Mesenchymal stem cell (in vitro differentiated cells and primary cell): ENCODE data around the gene CNTNAP2.

Source experiments
- DNase-seq: peaks from one replicate; pipeline ENCODE4 v3.0.0-alpha.2; 2013
- H2AFZ ChIP-seq: one replicate; pipeline ENCODE4 v1.6.1; 2013; ENCODE audit warnings: low read depth, mild to moderate bottlenecking, control low read depth, inconsistent platforms, low read length, moderate library complexity
- H2AK5ac ChIP-seq: 2 replicates; pipeline ENCODE4 v1.6.1; 2013; ENCODE audit warnings: low read length, moderate library complexity, mild to moderate bottlenecking, inconsistent platforms; ENCODE audit not compliant: severe bottlenecking
- H2BK120ac ChIP-seq: one replicate; pipeline ENCODE4 v1.6.1; 2013; ENCODE audit warnings: low read depth, mild to moderate bottlenecking, inconsistent platforms, low read length, moderate library complexity
- H2BK12ac ChIP-seq, 2 experiments: one replicate each; pipeline ENCODE4 v1.6.1; 2013; ENCODE audit warnings: inconsistent platforms in 2 of 2, low read length in 2 of 2, mild to moderate bottlenecking in 2 of 2, moderate library complexity in 2 of 2, control low read depth in 1 of 2
- H2BK15ac ChIP-seq: one replicate; pipeline ENCODE4 v1.6.1; 2013; ENCODE audit warnings: mild to moderate bottlenecking, low read depth, inconsistent platforms; ENCODE audit not compliant: poor library complexity, severe bottlenecking
- H2BK5ac ChIP-seq: 2 replicates; pipeline ENCODE4 v1.6.1; 2013; ENCODE audit warnings: low read depth, mild to moderate bottlenecking, low read length, control low read depth, inconsistent platforms; ENCODE audit not compliant: poor library complexity, severe bottlenecking
- H3K14ac ChIP-seq, 2 experiments: one replicate each; pipeline ENCODE4 v1.6.1; 2013; ENCODE audit warnings: inconsistent platforms in 2 of 2, low read length in 2 of 2, control low read depth in 1 of 2, mild to moderate bottlenecking in 1 of 2, moderate library complexity in 1 of 2
- H3K18ac ChIP-seq, 2 experiments: one replicate each; pipeline ENCODE4 v1.6.1; 2013; ENCODE audit warnings: inconsistent platforms in 2 of 2, low read length in 2 of 2, control low read depth in 1 of 2, low read depth in 1 of 2, mild to moderate bottlenecking in 1 of 2
- H3K23ac ChIP-seq, 2 experiments: one replicate each; pipeline ENCODE4 v1.6.1; 2013; ENCODE audit warnings: inconsistent platforms in 2 of 2, low read length in 2 of 2, mild to moderate bottlenecking in 2 of 2, moderate library complexity in 2 of 2, control low read depth in 1 of 2
- H3K27ac ChIP-seq: 2 replicates; pipeline ENCODE4 v1.5.1; 2013; ENCODE audit warnings: mild to moderate bottlenecking, moderate library complexity, low read length, control low read depth, inconsistent platforms; ENCODE audit not compliant: poor library complexity, severe bottlenecking
- H3K27me3 ChIP-seq, 2 experiments: 2 replicates each; pipeline versions ENCODE4 v1.6.1 to v1.7.0; 2013; ENCODE audit warnings: low read length in 2 of 2, mild to moderate bottlenecking in 2 of 2, moderate library complexity in 2 of 2, control low read depth in 1 of 2, inconsistent platforms in 1 of 2; ENCODE audit not compliant: control insufficient read depth in 1 of 2, insufficient read depth in 1 of 2
- H3K36me3 ChIP-seq, 2 experiments: 2 replicates each; pipeline versions ENCODE4 v1.6.1 to v1.7.0; 2013; ENCODE audit warnings: low read length in 2 of 2, control low read depth in 1 of 2, inconsistent platforms in 1 of 2, low read depth in 1 of 2, mild to moderate bottlenecking in 1 of 2; ENCODE audit not compliant: insufficient read depth in 2 of 2, control insufficient read depth in 1 of 2
- H3K4ac ChIP-seq, 2 experiments: one replicate each; pipeline ENCODE4 v1.6.1; 2013; ENCODE audit warnings: inconsistent platforms in 2 of 2, low read length in 2 of 2, mild to moderate bottlenecking in 2 of 2, moderate library complexity in 2 of 2, control low read depth in 1 of 2, low read depth in 1 of 2
- H3K4me1 ChIP-seq: 2 replicates; pipeline ENCODE4 v1.6.1; 2013; ENCODE audit warnings: low read depth, low read length, control low read depth; ENCODE audit not compliant: control insufficient read depth, insufficient read depth
- H3K4me2 ChIP-seq: 2 replicates; pipeline ENCODE4 v1.6.1; 2013; ENCODE audit warnings: low read length, mild to moderate bottlenecking, inconsistent platforms; ENCODE audit not compliant: poor library complexity, severe bottlenecking
- H3K4me3 ChIP-seq, 2 experiments: 2 replicates each; pipeline versions ENCODE4 v1.5.1 to v1.7.0; 2013; ENCODE audit warnings: low read length in 2 of 2, mild to moderate bottlenecking in 2 of 2, control low read depth in 1 of 2, low read depth in 1 of 2; ENCODE audit not compliant: insufficient read depth in 1 of 2
- H3K79me1 ChIP-seq: replicated peaks from 2 replicates; pipeline ENCODE4 v1.6.1; 2013; ENCODE audit warnings: mild to moderate bottlenecking, control low read depth, low read length, inconsistent platforms; ENCODE audit not compliant: poor library complexity, severe bottlenecking
- H3K9ac ChIP-seq: 2 replicates; pipeline ENCODE4 v1.7.0; 2013; ENCODE audit warnings: mild to moderate bottlenecking, low read length, moderate library complexity
- H3K9me3 ChIP-seq: 2 replicates; pipeline ENCODE4 v1.7.0; 2013; ENCODE audit warnings: mild to moderate bottlenecking, low read length; ENCODE audit not compliant: control insufficient read depth
- H4K8ac ChIP-seq: one replicate; pipeline ENCODE4 v1.6.1; 2013; ENCODE audit warnings: inconsistent platforms, mild to moderate bottlenecking, low read length, moderate library complexity
- H4K91ac ChIP-seq: one replicate; pipeline ENCODE4 v1.6.1; 2013; ENCODE audit warnings: mild to moderate bottlenecking, low read length, inconsistent platforms
- WGBS: methylation state at CpG from one replicate; pipeline ENCODE4 v1.1.7; 2013; ENCODE audit warnings: mixed read lengths; 5-methylcytosine and 5-hydroxymethylcytosine counted together

CNTNAP2 gene

GRCh38 chr7:146805082-146805481 lies 688.5 kb downstream of the CNTNAP2 start:
- H3K27me3 ChIP-seq: no peaks in the 10 kb centered on the region
- WGBS: 14% methylated on average over 1 of the region's 1 CpG
- no peak overlapping the region for H3K4ac ChIP-seq
- H3K4me2 ChIP-seq: no peak overlapping the region
- H2AFZ ChIP-seq: no peak overlapping the region
- no peak overlapping the region for H3K4me3 ChIP-seq
- no peak overlapping the region for H2BK12ac ChIP-seq
- no peak overlapping the region for H3K18ac ChIP-seq
- peaks cover 35% of the 10 kb centered on the region for H3K9me3 ChIP-seq
- H4K8ac ChIP-seq: no peak overlapping the region
- H3K9ac ChIP-seq: no peak overlapping the region
- no peaks in the 10 kb centered on the region for H3K36me3 ChIP-seq
- H4K91ac ChIP-seq: no peak overlapping the region
- no peak overlapping the region for H2BK15ac ChIP-seq
- no peak overlapping the region for H3K27ac ChIP-seq
- no peaks in the 10 kb centered on the region for H3K4me1 ChIP-seq
- no peak overlapping the region for H3K14ac ChIP-seq
- no peak overlapping the region for H3K23ac ChIP-seq
- no peak for DNase-seq
- no peak overlapping the region for H2BK120ac ChIP-seq
- no peak overlapping the region for H2AK5ac ChIP-seq
- H3K79me1 ChIP-seq: no peaks in the 10 kb centered on the region
- H2BK5ac ChIP-seq: no peak overlapping the region

GRCh38 chr7:146826329-146826728 lies 709.7 kb downstream of the CNTNAP2 start:
- Histone ChIP-seq H2BK12ac (no peak overlapping the region), H3K36me3 (no peaks in the 10 kb centered on the region), H3K4me2 (no peak overlapping the region), H4K8ac (no peak overlapping the region), H3K27me3 (no peaks in the 10 kb centered on the region), H2BK120ac (no peak overlapping the region), H2AFZ (no peak overlapping the region), H3K18ac (no peak overlapping the region), H3K4me1 (no peaks in the 10 kb centered on the region), H2BK5ac (no peak overlapping the region), H3K14ac (no peak overlapping the region), H3K27ac (no peak overlapping the region), H3K79me1 (no peaks in the 10 kb centered on the region), H3K4ac (no peak overlapping the region), H3K23ac (no peak overlapping the region), H4K91ac (no peak overlapping the region), H3K9ac (no peak overlapping the region), H2AK5ac (no peak overlapping the region), H3K4me3 (no peak overlapping the region), H2BK15ac (no peak overlapping the region), H3K9me3 (peaks cover 5% of the 10 kb centered on the region)
- DNase-seq: no peak
- 50% methylated on average over 1 of the region's 2 CpGs for WGBS

GRCh38 chr7:146830686-146831085 lies 714.1 kb downstream of the CNTNAP2 start:
- no peaks in the 10 kb centered on the region for H3K36me3 ChIP-seq
- H3K4me3 ChIP-seq: no peak overlapping the region
- 83% methylated on average over 3 of the region's 3 CpGs for WGBS
- H2BK12ac ChIP-seq: no peak overlapping the region
- H3K4ac ChIP-seq: no peak overlapping the region
- H2BK15ac ChIP-seq: no peak overlapping the region
- H3K4me1 ChIP-seq: no peaks in the 10 kb centered on the region
- H3K27ac ChIP-seq: no peak overlapping the region
- no peak overlapping the region for H2AK5ac ChIP-seq
- no peak overlapping the region for H3K4me2 ChIP-seq
- H4K8ac ChIP-seq: no peak overlapping the region
- no peak for DNase-seq
- H3K23ac ChIP-seq: no peak overlapping the region
- no peak overlapping the region for H3K14ac ChIP-seq
- H2BK5ac ChIP-seq: no peak overlapping the region
- peaks cover 25% of the 10 kb centered on the region for H3K9me3 ChIP-seq
- H3K18ac ChIP-seq: no peak overlapping the region
- H4K91ac ChIP-seq: no peak overlapping the region
- no peaks in the 10 kb centered on the region for H3K27me3 ChIP-seq
- H3K9ac ChIP-seq: no peak overlapping the region
- H2BK120ac ChIP-seq: no peak overlapping the region
- H3K79me1 ChIP-seq: no peaks in the 10 kb centered on the region
- no peak overlapping the region for H2AFZ ChIP-seq

GRCh38 chr7:146831875-146832274 lies 715.3 kb downstream of the CNTNAP2 start:
- Histone ChIP-seq H3K4me1 (no peaks in the 10 kb centered on the region), H2BK12ac (no peak overlapping the region), H3K79me1 (no peaks in the 10 kb centered on the region), H3K4me2 (no peak overlapping the region), H2BK15ac (no peak overlapping the region), H3K27ac (no peak overlapping the region), H4K8ac (no peak overlapping the region), H3K9ac (no peak overlapping the region), H3K4me3 (no peak overlapping the region), H3K14ac (no peak overlapping the region), H3K23ac (no peak overlapping the region), H3K36me3 (no peaks in the 10 kb centered on the region), H2BK5ac (no peak overlapping the region), H3K27me3 (no peaks in the 10 kb centered on the region), H4K91ac (no peak overlapping the region), H3K9me3 (peaks cover 28% of the 10 kb centered on the region), H3K4ac (no peak overlapping the region), H2BK120ac (no peak overlapping the region), H3K18ac (no peak overlapping the region), H2AFZ (no peak overlapping the region), H2AK5ac (no peak overlapping the region)
- DNase-seq: no peak
- WGBS: no CpG with 5 or more reads among the region's 2 CpGs
